AG04450 (cell line): ENCODE results near the gene IL13. TPM values are rescaled to one million over a fixed set of nuclear protein-coding genes. Genes with fewer than 3 reads are reported as not detected.

Source experiments
- CTCF ChIA-PET: fragments of 300-600, 350-600 bp; formaldehyde crosslinking; extraction: SDS; loops from one replicate; lab custom pipeline; 2022; ENCODE audit warnings: antibody characterized with exemption, inconsistent platforms; lab: Charles Lee
- POLR2A ChIA-PET: fragments of 350-600 bp; formaldehyde crosslinking; extraction: SDS; loops from one replicate; lab custom pipeline; 2021; ENCODE audit warnings: antibody characterized with exemption, inconsistent platforms; lab: Yijun Ruan, JAX
- DNase-seq: peaks from one replicate; pipeline ENCODE4 v3.0.0-alpha.2; 2011; ENCODE audit warnings: low read depth, low spot score
- H3K27ac ChIP-seq: one replicate; pipeline ENCODE4 v1.5.1; 2012; ENCODE audit warnings: low read depth, low read length, control low read depth
- H3K27me3 ChIP-seq: one replicate; pipeline ENCODE4 v1.6.0; 2012; ENCODE audit warnings: low read length; ENCODE audit not compliant: control insufficient read depth, insufficient read depth
- H3K4me3 ChIP-seq: 2 replicates; pipeline ENCODE4 v1.5.1; 2011; ENCODE audit warnings: mild to moderate bottlenecking, low read depth, low read length, control low read depth
- H3K9me3 ChIP-seq: 2 replicates; pipeline ENCODE4 v1.5.1; 2012; ENCODE audit warnings: low read length; ENCODE audit not compliant: control insufficient read depth, insufficient read depth
- polyA plus RNA-seq: library from polyadenylated mRNA; depleted of rRNA; stranded (reverse); fragments of >200 nt; gene quantifications from 2 replicates; pipeline ENCODE4 v1.2.3, GENCODE V29; 2011
- TF ChIP-seq, protein P1 (sequence below): IDR thresholded peaks from 2 replicates; pipeline ENCODE4 v1.5.1; 2011; ENCODE audit warnings: low read depth, low read length, control low read depth, inconsistent platforms

IL13 gene
- polyA plus RNA-seq, 1 experiment: not detected

DNA sequence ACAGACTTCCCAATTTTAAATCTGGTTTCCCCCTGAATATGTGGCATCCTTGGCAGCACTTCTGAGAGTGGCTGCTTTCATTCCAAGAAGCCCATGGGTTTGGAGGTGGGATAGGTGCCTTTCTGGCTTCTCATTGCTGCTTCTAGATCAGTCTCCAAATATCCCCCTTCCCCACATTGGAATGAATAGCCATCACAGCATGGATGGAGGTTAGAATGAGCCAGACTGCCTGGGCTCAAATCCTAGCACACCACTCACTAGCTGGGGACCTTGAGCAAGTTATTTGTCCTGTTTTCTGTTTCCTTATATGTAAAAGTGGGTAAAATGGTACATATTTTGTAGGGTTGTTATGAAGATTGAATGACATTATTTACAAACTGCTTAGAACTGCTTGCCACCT lies 13.8 kb upstream of the IL13 start:
- no peaks in the 10 kb centered on the region for H3K27me3 ChIP-seq
- CTCF ChIA-PET: interaction anchor here (1.4 kb wide), 1 partner anchor 258 kb away, joined by 5 read pairs; no protein-coding TSS in a partner anchor
- TF ChIP-seq, protein P1, sequence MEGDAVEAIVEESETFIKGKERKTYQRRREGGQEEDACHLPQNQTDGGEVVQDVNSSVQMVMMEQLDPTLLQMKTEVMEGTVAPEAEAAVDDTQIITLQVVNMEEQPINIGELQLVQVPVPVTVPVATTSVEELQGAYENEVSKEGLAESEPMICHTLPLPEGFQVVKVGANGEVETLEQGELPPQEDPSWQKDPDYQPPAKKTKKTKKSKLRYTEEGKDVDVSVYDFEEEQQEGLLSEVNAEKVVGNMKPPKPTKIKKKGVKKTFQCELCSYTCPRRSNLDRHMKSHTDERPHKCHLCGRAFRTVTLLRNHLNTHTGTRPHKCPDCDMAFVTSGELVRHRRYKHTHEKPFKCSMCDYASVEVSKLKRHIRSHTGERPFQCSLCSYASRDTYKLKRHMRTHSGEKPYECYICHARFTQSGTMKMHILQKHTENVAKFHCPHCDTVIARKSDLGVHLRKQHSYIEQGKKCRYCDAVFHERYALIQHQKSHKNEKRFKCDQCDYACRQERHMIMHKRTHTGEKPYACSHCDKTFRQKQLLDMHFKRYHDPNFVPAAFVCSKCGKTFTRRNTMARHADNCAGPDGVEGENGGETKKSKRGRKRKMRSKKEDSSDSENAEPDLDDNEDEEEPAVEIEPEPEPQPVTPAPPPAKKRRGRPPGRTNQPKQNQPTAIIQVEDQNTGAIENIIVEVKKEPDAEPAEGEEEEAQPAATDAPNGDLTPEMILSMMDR: no peak

DNA sequence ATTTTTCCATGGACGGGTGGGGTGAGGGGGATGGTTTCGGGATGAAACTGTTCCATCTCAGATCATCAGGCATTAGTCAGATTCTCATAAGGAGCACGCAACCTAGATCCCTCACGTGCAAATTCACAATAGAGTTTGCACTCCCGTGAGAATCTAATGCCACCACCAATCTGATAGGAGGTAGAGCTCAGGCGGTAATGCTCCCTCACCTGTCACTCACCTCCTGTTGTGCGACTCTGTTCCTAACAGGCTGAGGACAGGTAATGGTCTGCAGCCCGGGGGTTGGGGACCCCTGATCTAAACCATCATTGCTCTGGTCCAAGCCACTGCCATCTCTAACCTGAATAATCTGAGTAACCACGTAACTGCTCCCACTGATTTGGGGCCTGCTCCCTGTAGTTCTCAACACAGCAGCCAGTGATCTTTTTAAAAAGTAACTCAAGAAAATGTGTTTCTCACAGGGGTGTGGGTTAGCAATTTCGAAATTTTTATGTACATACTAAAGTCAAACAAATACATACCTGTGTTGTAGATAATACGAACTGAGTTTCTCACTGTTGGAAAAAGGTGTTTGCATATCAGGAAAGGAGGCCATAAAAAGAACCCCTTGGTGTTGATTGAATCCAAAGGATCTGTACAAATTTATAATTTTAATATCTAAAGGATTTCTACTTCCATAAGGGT lies 11.2 kb upstream of the IL13 start:
- POLR2A ChIA-PET: no interaction called here

More for the DNA sequence above, 13.8 kb upstream of the IL13 start:
- POLR2A ChIA-PET: no interaction called here
- Histone ChIP-seq H3K4me3 (no peak overlapping the region), H3K9me3 (no peaks in the 10 kb centered on the region), H3K27ac (no peak overlapping the region)
- no peak for DNase-seq

DNA sequence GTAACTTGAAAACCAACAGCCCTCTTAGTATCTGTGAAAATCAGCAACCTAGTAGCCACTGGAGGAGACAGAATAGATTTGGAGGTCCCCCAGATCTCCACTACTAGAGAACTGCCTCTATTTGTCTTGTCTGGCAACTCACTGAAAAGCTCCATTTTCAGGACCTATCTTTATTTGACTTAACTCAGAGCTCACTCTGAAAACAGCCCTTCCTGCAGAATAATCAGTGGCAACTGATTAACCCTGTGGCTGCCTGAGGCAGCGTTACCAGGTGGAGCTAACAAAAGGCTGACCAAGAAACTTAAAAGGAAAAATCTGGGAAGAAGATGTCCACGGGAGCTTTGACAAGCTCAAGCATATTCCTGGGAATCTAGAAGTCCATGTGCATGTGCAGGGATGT lies 10.5 kb upstream of the IL13 start:
- H3K9me3 ChIP-seq: no peaks in the 10 kb centered on the region
- TF ChIP-seq, protein P1: no peak
- ChIA-PET CTCF (no interaction called here), POLR2A (no interaction called here)
- no peak overlapping the region for H3K4me3 ChIP-seq
- H3K27me3 ChIP-seq: no peaks in the 10 kb centered on the region
- H3K27ac ChIP-seq: no peak overlapping the region
- no peak for DNase-seq

More for the DNA sequence above, 11.2 kb upstream of the IL13 start:
- TF ChIP-seq, protein P1: no peak
- no peak overlapping the region for H3K4me3 ChIP-seq
- H3K27me3 ChIP-seq: no peaks in the 10 kb centered on the region
- no peaks in the 10 kb centered on the region for H3K9me3 ChIP-seq
- CTCF ChIA-PET: interaction anchor here (0.6 kb wide), 1 partner anchor 261 kb away, joined by 3 read pairs; no protein-coding TSS in a partner anchor
- no peak overlapping the region for H3K27ac ChIP-seq
- no peak for DNase-seq

DNA sequence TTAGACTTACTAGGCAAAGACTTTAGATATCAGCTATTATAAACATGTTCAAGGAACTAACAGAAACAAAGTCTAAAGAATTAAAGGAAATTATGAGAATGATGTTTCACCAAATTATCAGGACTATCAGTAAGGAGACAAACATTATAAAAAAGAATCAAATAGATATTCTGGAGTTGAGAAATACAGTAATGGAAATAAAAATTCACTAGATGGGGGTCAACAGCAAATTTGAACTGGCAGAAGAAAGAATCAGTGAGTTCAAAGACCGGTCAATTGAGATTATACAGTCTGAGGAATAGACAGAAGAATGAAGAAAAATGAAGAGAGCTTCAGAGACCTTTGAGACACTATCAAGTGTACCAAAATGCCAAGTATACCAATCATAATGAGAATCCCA lies 9.6 kb upstream of the IL13 start:
- H3K27me3 ChIP-seq: no peaks in the 10 kb centered on the region
- no peaks in the 10 kb centered on the region for H3K9me3 ChIP-seq
- no peak overlapping the region for H3K27ac ChIP-seq
- DNase-seq: no peak
- ChIA-PET CTCF (no interaction called here), POLR2A (no interaction called here)
- TF ChIP-seq, protein P1: no peak
- H3K4me3 ChIP-seq: no peak overlapping the region

DNA sequence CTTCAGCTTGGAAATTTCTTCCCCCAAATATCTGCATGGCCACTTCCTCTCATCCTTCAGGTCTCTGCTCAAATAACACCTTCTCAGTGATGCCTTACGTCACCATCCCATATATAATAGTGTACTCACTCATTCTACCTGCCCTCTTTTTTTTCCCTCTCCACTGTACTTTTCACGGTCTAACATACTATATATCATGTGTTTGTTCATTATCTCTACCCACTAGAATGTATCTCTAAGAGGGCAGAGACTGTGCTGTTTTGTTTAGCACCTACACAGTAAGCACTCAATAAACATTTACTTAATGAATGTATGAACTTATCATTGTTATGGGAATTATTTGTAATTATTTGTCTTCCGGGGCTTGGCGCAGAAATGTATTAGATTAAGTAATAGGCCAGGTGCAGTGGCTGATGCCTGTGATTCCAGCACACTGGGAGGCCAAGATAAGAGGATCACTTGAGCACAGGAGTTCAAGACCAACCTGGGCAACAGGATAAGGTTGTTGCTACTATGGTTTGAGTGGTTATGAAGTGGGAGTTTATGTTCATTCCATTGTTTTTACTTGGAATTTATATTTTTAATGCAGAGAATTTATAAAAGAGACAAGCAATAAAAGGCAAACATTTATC lies 6.0 kb upstream of the IL13 start:
- no peak overlapping the region for H3K27ac ChIP-seq
- POLR2A ChIA-PET: no interaction called here
- TF ChIP-seq, protein P1: no peak
- H3K27me3 ChIP-seq: peaks cover 2% of the 10 kb centered on the region
- no peak for DNase-seq
- no peaks in the 10 kb centered on the region; the same call in 1 of the 2 replicates for H3K9me3 ChIP-seq
- H3K4me3 ChIP-seq: no peak overlapping the region
- CTCF ChIA-PET: no interaction called here
